AG04450 (cell line): ENCODE data around the gene ZNF296. TPM values are rescaled to one million over a fixed set of nuclear protein-coding genes. Genes with fewer than 3 reads are reported as not detected.

Source experiments
- CTCF ChIA-PET: fragments of 300-600, 350-600 bp; formaldehyde crosslinking; extraction: SDS; loops from one replicate; lab custom pipeline; 2022; ENCODE audit warnings: antibody characterized with exemption, inconsistent platforms; lab: Charles Lee
- POLR2A ChIA-PET: fragments of 350-600 bp; formaldehyde crosslinking; extraction: SDS; loops from one replicate; lab custom pipeline; 2021; ENCODE audit warnings: antibody characterized with exemption, inconsistent platforms; lab: Yijun Ruan, JAX
- DNase-seq: peaks from one replicate; pipeline ENCODE4 v3.0.0-alpha.2; 2011; ENCODE audit warnings: low read depth, low spot score
- H3K27ac ChIP-seq: one replicate; pipeline ENCODE4 v1.5.1; 2012; ENCODE audit warnings: low read depth, low read length, control low read depth
- H3K27me3 ChIP-seq: one replicate; pipeline ENCODE4 v1.6.0; 2012; ENCODE audit warnings: low read length; ENCODE audit not compliant: control insufficient read depth, insufficient read depth
- H3K4me3 ChIP-seq: 2 replicates; pipeline ENCODE4 v1.5.1; 2011; ENCODE audit warnings: mild to moderate bottlenecking, low read depth, low read length, control low read depth
- H3K9me3 ChIP-seq: 2 replicates; pipeline ENCODE4 v1.5.1; 2012; ENCODE audit warnings: low read length; ENCODE audit not compliant: control insufficient read depth, insufficient read depth
- polyA plus RNA-seq: library from polyadenylated mRNA; depleted of rRNA; stranded (reverse); fragments of >200 nt; gene quantifications from 2 replicates; pipeline ENCODE4 v1.2.3, GENCODE V29; 2011; rRNA removed
- small RNA-seq: library from RNA; depleted of rRNA; stranded (forward); fragments of <200 nt; gene quantifications from one replicate; pipeline ENCODE3, GENCODE V24; 2012; ENCODE audit warnings: low read depth; ENCODE audit not compliant: insufficient read length
- TF ChIP-seq, protein P1 (sequence below): IDR thresholded peaks from 2 replicates; pipeline ENCODE4 v1.5.1; 2011; ENCODE audit warnings: low read depth, low read length, control low read depth, inconsistent platforms

The ZNF296 gene
- polyA plus RNA-seq, 1 experiment, result not detected

DNA sequence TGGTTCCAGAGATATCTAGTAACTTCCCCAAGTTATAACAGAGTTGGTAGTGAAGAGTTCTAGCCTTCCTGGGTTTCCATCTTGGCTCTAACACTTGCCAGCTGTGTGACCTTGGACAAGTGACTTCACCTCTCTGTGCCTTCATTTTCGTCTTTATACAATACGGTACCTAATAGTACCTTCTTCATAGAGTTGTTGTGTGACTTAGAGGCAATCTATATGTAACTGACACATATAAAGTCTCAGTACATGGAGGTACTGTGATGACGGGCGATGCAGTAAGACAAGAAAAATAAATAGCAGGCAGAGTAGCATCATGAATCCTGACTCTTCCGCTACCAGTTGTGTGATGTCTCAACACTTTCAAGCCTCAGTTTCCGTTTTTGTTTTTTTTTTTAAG lies 45.5 kb downstream of the ZNF296 start:
- CTCF ChIA-PET, result interaction anchor here (1.3 kb wide), 1 partner anchor 29 kb away, joined by 4 read pairs; no protein-coding TSS in a partner anchor
- H3K27ac ChIP-seq, result no peak overlapping the region

DNA sequence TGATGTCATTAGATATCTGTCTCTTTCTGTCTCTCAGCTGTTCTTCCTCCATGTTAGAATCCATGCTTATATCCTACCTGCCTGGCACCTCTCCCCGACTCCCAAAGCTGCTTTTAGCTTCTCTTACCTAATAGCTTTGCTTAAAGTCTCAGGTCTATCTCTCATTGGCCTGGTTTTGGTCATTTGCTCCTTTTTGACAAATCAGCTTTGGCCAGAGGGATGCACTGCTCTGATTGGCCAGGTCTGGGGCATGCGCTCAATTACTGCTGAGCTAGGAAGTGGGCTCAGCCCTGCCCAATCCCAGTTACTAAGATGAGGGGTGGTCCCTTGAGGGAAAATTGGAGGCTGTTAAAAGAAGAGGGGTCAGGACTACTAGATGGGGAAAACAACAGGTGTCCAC lies 48.9 kb downstream of the ZNF296 start:
- H3K27me3 ChIP-seq, result no peaks in the 10 kb centered on the region
- TF ChIP-seq, protein P1, sequence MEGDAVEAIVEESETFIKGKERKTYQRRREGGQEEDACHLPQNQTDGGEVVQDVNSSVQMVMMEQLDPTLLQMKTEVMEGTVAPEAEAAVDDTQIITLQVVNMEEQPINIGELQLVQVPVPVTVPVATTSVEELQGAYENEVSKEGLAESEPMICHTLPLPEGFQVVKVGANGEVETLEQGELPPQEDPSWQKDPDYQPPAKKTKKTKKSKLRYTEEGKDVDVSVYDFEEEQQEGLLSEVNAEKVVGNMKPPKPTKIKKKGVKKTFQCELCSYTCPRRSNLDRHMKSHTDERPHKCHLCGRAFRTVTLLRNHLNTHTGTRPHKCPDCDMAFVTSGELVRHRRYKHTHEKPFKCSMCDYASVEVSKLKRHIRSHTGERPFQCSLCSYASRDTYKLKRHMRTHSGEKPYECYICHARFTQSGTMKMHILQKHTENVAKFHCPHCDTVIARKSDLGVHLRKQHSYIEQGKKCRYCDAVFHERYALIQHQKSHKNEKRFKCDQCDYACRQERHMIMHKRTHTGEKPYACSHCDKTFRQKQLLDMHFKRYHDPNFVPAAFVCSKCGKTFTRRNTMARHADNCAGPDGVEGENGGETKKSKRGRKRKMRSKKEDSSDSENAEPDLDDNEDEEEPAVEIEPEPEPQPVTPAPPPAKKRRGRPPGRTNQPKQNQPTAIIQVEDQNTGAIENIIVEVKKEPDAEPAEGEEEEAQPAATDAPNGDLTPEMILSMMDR, result no peak
- H3K9me3 ChIP-seq, result no peaks in the 10 kb centered on the region
- no peak overlapping the region for H3K4me3 ChIP-seq
- no peak for DNase-seq
- no peak overlapping the region for H3K27ac ChIP-seq
- POLR2A ChIA-PET, result interaction anchor here (1.6 kb wide), 1 partner anchor 12 kb away, joined by 6 read pairs; the partner anchor contains the start of gene CLASRP
- CTCF ChIA-PET, result interaction anchor here (1.0 kb wide), 1 partner anchor 32 kb away, joined by 4 read pairs; no protein-coding TSS in a partner anchor

More for the DNA sequence above, 45.5 kb downstream of the ZNF296 start:
- POLR2A ChIA-PET, result no interaction called here
- no peak for DNase-seq
- H3K27me3 ChIP-seq, result no peaks in the 10 kb centered on the region
- TF ChIP-seq, protein P1, result no peak
- no peaks in the 10 kb centered on the region; the same call in 1 of the 2 replicates for H3K9me3 ChIP-seq
- no peak overlapping the region for H3K4me3 ChIP-seq

DNA sequence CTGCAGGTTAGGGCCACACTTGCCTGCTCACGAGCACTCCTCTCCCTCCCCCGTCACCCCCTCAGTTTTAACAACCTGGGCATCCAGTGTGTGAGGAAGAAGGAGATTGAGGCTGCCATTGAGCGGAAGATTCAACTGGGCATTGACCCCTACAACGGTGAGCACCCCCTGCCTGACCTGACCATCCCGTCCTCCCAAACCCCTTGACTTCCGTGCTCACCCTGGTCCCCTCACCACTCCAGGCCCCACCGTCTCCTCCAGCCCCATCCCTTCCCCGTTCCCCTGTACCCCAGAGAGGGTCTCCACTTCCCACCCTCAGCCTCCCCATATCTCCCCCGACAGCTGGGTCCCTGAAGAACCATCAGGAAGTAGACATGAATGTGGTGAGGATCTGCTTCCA lies 51.0 kb downstream of the ZNF296 start:
- ChIA-PET POLR2A (no interaction called here), CTCF (no interaction called here)
- Histone ChIP-seq H3K4me3 (no peak overlapping the region), H3K27me3 (no peaks in the 10 kb centered on the region), H3K9me3 (no peaks in the 10 kb centered on the region), H3K27ac (no peak overlapping the region)
- DNase-seq, result no peak
- TF ChIP-seq, protein P1, result no peak

DNA sequence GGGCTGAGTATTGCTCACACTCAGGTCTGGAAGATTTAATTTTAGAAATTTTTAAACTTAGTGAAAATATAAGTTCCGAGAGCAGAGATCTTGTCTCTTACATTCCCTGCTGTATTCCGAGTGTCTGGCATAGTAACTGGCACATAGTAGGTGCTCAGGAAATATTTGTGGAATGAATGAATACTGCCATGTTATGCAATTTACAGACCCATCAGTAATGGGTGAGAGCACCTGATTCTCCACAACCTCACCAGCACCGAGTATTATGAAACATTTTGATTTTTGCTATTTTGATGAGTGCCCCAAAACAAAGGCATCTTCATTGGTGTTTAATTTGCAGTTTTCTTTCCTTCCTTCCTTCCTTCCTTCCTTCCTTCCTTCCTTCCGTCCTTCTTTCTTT lies 53.2 kb downstream of the ZNF296 start:
- ChIA-PET POLR2A (no interaction called here), CTCF (no interaction called here)
- H3K9me3 ChIP-seq, result no peaks in the 10 kb centered on the region
- H3K4me3 ChIP-seq, result no peak overlapping the region
- TF ChIP-seq, protein P1, result no peak
- no peaks in the 10 kb centered on the region for H3K27me3 ChIP-seq
- DNase-seq, result no peak
- H3K27ac ChIP-seq, result no peak overlapping the region

DNA sequence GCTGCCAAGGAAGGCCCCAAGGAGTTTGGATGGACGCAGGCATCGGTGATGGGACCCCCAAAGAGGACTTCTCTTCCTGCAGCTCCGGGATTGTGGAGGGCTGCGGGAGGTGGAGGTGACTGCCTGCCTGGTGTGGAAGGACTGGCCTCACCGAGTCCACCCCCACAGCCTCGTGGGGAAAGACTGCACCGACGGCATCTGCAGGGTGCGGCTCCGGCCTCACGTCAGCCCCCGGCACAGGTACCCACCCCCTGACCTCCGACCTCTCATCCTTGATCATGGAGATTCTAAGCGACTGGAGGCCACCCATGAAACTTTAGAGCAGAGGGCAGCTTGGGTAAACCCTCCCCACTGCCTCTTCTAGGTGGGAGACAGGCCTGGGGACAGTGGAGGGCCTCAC lies 54.3 kb downstream of the ZNF296 start:
- H3K4me3 ChIP-seq, result no peak overlapping the region
- no peaks in the 10 kb centered on the region for H3K9me3 ChIP-seq
- DNase-seq, result no peak
- TF ChIP-seq, protein P1, result no peak
- ChIA-PET CTCF (no interaction called here), POLR2A (interaction anchor here (0.6 kb wide), 1 partner anchor 163 kb away, joined by 6 read pairs; no protein-coding TSS in a partner anchor)
- H3K27me3 ChIP-seq, result no peaks in the 10 kb centered on the region
- H3K27ac ChIP-seq, result no peak overlapping the region

Small RNA genes within 50 kb of the gene (small RNA-seq; reads per million reads assigned to genes)
- gene RNU6-611P, result not detected

Other genes starting within 250 kb of the ZNF296 start
- gene NECTIN2, start 230.2 kb downstream of the ZNF296 start, polyA plus RNA-seq, result 80.2 and 110 TPM in 2 replicates
- 21.7 and 27.1 TPM in 2 replicates for gene TOMM40, start 185.2 kb downstream of the ZNF296 start, polyA plus RNA-seq
- gene APOE, start 170.7 kb downstream of the ZNF296 start, polyA plus RNA-seq, result 5.9 and 7.2 TPM in 2 replicates
- 3.4 and 4.9 TPM in 2 replicates for gene APOC1, start 161.9 kb downstream of the ZNF296 start, polyA plus RNA-seq
- gene APOC4, start 134.2 kb downstream of the ZNF296 start, polyA plus RNA-seq, result not detected in 2 replicates
- not detected in 2 replicates for gene APOC2, start 130.4 kb downstream of the ZNF296 start, polyA plus RNA-seq
- 51.5 and 63.1 TPM in 2 replicates for gene CLPTM1, start 121.1 kb downstream of the ZNF296 start, polyA plus RNA-seq
- gene RELB, start 75.0 kb downstream of the ZNF296 start, polyA plus RNA-seq, result 9.9 and 13.9 TPM in 2 replicates
- 12.4 and 13.9 TPM in 2 replicates for gene CLASRP, start 37.4 kb downstream of the ZNF296 start, polyA plus RNA-seq
- 20.6 and 24.7 TPM in 2 replicates for gene GEMIN7, start 2.8 kb upstream of the ZNF296 start, polyA plus RNA-seq
- 8.6 and 11.2 TPM in 2 replicates for gene PPP1R37, start 16.7 kb upstream of the ZNF296 start, polyA plus RNA-seq
- 0.04 TPM in 2 replicates for gene NKPD1, start 84.5 kb upstream of the ZNF296 start, polyA plus RNA-seq
- 5.8 and 9.4 TPM in 2 replicates for gene TRAPPC6A, start 101.8 kb upstream of the ZNF296 start, polyA plus RNA-seq
- gene BLOC1S3, start 102.3 kb upstream of the ZNF296 start, polyA plus RNA-seq, result 7.0 and 8.2 TPM in 2 replicates
- gene EXOC3L2, start 168.9 kb upstream of the ZNF296 start, polyA plus RNA-seq, result not detected in 2 replicates
- 12.6 and 18.9 TPM in 2 replicates for gene MARK4, start 174.8 kb upstream of the ZNF296 start, polyA plus RNA-seq
- gene CKM, start 246.4 kb upstream of the ZNF296 start, polyA plus RNA-seq, result not detected in 2 replicates